Measurements from ENCODE around the gene FGD2.

Gene FGD2

DNA sequence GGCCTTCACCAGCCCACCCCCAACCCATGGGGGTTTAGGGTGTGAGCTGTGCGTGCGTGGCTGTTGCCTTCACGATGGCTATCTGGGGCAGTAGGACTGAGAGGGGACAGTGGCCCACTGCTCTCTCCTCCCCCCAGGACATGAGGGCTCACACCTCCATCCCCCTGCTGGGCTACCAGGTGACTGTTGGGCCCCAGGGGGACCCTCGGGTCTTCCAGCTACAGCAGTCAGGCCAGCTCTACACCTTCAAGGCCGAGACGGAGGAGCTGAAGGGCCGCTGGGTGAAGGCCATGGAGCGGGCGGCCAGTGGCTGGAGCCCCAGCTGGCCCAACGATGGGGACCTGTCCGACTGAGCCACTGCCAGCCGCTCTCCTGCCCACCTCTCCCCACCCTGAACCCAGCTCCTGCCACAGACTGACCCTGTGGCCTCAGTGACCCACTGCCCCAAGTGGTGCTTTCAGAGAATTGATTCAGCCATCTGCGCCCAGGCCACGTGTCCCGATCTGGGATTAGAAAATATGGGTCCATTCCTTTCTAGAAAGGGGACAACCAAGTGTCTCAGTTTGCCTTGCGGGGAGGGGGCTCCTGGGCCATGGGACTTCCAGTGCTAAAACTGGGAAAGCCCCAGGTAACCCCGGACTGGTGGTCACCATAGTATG is 22.5 kb downstream of the FGD2 start:
- no peak for DNase-seq (ENCODE audit: extremely low read depth, insufficient read length)
- H3K4me3 ChIP-seq (replicated peaks; ENCODE audit: low read depth, low read length) = no peak overlapping the region
- TF ChIP-seq CTCF (IDR thresholded peaks at IDR 0.05; ENCODE audit: insufficient read depth, low read length, poor library complexity, severe bottlenecking) = peak; percentile 19
- H3K36me3 ChIP-seq (ENCODE audit: control insufficient read depth, insufficient read depth, low read length) = peaks cover 31% of the 10 kb centered on the region
- H3K27me3 ChIP-seq (replicated peaks; ENCODE audit: control insufficient read depth, insufficient read depth, low read length) = no peaks in the 10 kb centered on the region

DNA sequence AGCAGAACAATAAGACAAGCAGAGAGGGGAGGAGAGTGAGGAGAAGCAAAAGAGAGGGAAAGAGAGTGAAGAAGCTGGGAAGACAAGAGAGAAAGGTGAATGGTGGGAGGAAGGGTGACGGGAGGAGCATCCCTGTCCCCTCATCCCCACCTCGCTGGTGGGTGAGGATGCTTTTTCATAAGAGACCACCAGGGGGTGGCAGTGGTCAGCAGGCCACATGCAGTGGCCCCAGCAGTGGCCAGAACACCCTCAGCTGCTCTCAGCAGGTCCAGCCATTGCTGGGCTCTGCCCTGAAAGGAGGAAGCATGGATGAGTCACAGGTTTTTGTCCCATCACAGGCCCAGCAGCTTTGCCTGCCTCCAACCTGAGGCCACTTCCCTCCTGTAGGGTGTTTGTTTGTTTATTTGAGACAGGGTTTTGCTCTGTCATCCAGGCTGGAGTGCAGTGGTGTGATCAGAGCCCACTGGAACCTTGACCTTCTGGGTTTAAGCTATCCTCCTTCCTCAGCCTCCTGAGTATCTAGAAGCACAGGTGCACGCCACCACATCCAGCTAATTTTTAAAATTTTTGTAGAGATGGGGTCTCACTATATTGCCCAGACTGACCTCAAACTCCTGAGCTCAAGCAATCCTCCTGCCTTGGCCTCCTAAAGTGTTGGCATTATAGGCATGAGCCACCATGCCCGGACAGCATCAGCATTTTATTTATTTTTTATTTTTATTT is 24.0 kb downstream of the FGD2 start:
- Histone ChIP-seq H3K36me3 (ENCODE audit: control insufficient read depth, insufficient read depth, low read length) (peaks cover 30% of the 10 kb centered on the region), H3K4me3 (replicated peaks; ENCODE audit: low read depth, low read length) (no peak overlapping the region), H3K27me3 (replicated peaks; ENCODE audit: control insufficient read depth, insufficient read depth, low read length) (no peaks in the 10 kb centered on the region)
- no peak for DNase-seq (ENCODE audit: extremely low read depth, insufficient read length)
- peak; percentile 52 for TF ChIP-seq CTCF (IDR thresholded peaks at IDR 0.05; ENCODE audit: insufficient read depth, low read length, poor library complexity, severe bottlenecking)

DNA sequence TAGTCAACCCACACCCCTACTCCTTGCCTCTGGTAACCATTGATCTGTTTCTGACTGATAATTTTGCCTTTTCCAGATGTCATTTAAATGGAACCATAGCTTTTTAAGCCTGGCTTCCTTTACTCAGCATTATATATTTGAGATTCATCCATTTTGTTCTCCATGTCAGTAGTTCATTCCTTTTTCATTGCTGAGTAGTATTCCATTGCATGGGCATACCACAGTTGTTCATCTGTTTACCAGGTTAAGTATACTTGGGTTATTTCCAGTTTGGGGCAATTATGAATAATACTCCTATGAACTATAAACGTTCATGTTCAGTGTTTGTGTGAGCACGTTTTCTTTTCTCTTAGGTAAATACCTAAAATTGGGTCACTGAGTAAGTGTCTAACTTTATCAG is 25.1 kb downstream of the FGD2 start:
- H3K36me3 ChIP-seq (ENCODE audit: control insufficient read depth, insufficient read depth, low read length) = peaks cover 24% of the 10 kb centered on the region
- no peaks in the 10 kb centered on the region for H3K27me3 ChIP-seq (replicated peaks; ENCODE audit: control insufficient read depth, insufficient read depth, low read length)
- no peak overlapping the region for H3K4me3 ChIP-seq (replicated peaks; ENCODE audit: low read depth, low read length)
- no peak for TF ChIP-seq CTCF (IDR thresholded peaks at IDR 0.05; ENCODE audit: insufficient read depth, low read length, poor library complexity, severe bottlenecking)
- no peak for DNase-seq (ENCODE audit: extremely low read depth, insufficient read length)

DNA sequence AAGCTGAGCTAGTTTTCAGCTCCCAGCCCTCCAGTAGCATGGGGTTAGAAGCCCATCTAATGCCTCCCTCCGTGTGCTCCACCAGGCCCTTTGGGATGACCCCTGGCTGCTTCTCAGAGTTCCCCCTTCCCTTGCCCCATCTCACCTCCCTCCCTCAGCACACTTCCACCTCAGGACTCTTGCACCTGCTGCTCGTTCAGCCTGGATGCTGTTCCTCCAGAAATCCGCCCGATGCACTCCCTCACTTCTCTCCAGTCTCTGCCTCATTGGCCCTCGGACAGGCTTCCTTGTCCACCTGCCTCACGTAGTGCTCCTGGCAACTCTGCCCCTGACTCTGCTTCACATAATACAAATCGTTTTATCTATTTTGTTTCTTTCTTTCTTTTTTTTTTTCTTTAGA is 26.8 kb downstream of the FGD2 start:
- Histone ChIP-seq H3K4me3 (replicated peaks; ENCODE audit: low read depth, low read length) (no peak overlapping the region), H3K36me3 (ENCODE audit: control insufficient read depth, insufficient read depth, low read length) (peaks cover 18% of the 10 kb centered on the region)
- DNase-seq (ENCODE audit: extremely low read depth, insufficient read length) = no peak

DNA sequence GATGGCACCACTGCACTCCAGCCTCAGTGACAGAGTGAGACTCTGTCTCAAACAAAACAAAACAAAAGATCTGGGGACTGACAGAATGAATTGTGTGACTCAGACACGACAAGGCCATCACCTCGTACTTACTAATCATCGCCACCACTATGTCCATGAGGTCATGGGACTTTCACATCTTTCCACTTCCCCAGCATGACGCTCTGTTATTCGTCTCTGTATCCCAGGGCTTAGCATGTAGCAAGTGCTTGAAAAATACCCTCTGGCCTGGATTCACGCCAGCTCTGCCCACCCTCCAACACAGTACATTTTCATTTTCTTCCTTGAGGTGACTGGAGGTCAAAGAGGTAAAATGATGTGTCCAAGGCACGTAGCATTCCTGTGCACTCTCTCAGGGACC is 27.8 kb downstream of the FGD2 start:
- Histone ChIP-seq H3K4me3 (replicated peaks; ENCODE audit: low read depth, low read length) (no peak overlapping the region), H3K27me3 (replicated peaks; ENCODE audit: control insufficient read depth, insufficient read depth, low read length) (no peaks in the 10 kb centered on the region), H3K36me3 (ENCODE audit: control insufficient read depth, insufficient read depth, low read length) (peaks cover 14% of the 10 kb centered on the region)
- TF ChIP-seq CTCF (IDR thresholded peaks at IDR 0.05; ENCODE audit: insufficient read depth, low read length, poor library complexity, severe bottlenecking) = no peak
- DNase-seq (ENCODE audit: extremely low read depth, insufficient read length) = no peak

More for the DNA sequence above, 26.8 kb downstream of the FGD2 start:
- no peak for TF ChIP-seq CTCF (IDR thresholded peaks at IDR 0.05; ENCODE audit: insufficient read depth, low read length, poor library complexity, severe bottlenecking)
- no peaks in the 10 kb centered on the region for H3K27me3 ChIP-seq (replicated peaks; ENCODE audit: control insufficient read depth, insufficient read depth, low read length)

Measured in GM06990 (cell line).